MM.1S (cell line): ENCODE results near the gene TBL1XR1.

Experiments
- EZH2 ChIP-seq: fragments of 300-600 bp; sonication (generic); optimal IDR thresholded peaks from 2 replicates; pipeline ENCODE3; 2017; ENCODE audit warnings: low read depth, mild to moderate bottlenecking, antibody characterized with exemption, low read length, mixed read lengths
- EZH2phosphoT487 ChIP-seq: fragments of 300-600 bp; sonication (generic); IDR thresholded peaks from 2 replicates; pipeline ENCODE4 v1.6.1; 2018; ENCODE audit warnings: antibody characterized with exemption, low read length
- TF ChIP-seq, protein P1 (sequence below): fragments of 300-600 bp; sonication (generic); IDR thresholded peaks from 2 replicates; pipeline ENCODE4 v1.5.1; 2016; ENCODE audit warnings: antibody characterized with exemption, low read length, mixed read lengths

DNA sequence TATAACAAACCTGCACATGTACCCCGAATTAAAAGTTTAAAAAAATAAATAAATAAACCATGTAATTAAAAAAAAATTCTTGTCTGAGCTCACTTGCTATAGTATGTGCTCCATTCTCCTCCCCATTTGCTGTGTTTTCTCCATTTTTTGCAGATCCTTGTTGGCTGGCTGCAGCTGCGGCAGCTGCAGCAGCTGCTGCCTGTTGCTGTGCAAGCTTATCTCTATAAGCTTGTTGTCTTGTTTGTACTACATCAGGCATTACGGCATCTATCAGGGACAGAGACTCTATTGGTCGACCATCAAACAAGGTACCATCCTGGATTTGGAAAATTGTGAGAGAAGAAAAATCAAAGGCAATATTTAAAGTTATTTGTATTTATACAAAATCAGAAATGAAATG is 145.9 kb downstream of the TBL1XR1 start:
- TF ChIP-seq, protein P1, sequence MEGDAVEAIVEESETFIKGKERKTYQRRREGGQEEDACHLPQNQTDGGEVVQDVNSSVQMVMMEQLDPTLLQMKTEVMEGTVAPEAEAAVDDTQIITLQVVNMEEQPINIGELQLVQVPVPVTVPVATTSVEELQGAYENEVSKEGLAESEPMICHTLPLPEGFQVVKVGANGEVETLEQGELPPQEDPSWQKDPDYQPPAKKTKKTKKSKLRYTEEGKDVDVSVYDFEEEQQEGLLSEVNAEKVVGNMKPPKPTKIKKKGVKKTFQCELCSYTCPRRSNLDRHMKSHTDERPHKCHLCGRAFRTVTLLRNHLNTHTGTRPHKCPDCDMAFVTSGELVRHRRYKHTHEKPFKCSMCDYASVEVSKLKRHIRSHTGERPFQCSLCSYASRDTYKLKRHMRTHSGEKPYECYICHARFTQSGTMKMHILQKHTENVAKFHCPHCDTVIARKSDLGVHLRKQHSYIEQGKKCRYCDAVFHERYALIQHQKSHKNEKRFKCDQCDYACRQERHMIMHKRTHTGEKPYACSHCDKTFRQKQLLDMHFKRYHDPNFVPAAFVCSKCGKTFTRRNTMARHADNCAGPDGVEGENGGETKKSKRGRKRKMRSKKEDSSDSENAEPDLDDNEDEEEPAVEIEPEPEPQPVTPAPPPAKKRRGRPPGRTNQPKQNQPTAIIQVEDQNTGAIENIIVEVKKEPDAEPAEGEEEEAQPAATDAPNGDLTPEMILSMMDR = no peak
- no peak for TF ChIP-seq EZH2phosphoT487
- no peak for TF ChIP-seq EZH2
